BLaER1 (cell line): ENCODE results near the gene IL18BP.
A peak's percentile ranks its signal among the peaks of the same experiment; 100 is the strongest.

ENCODE experiments used
- H3K27ac ChIP-seq: shearing (Covaris generic); formaldehyde crosslinking; 2 replicates; pipeline ENCODE4 v1.8.1; 2022
- H3K27me3 ChIP-seq: shearing (Covaris generic); formaldehyde crosslinking; 2 replicates; pipeline ENCODE4 v1.8.1; 2022
- H3K36me3 ChIP-seq: shearing (Covaris generic); formaldehyde crosslinking; 2 replicates; pipeline ENCODE4 v1.8.1; 2022
- H3K4me1 ChIP-seq: shearing (Covaris generic); formaldehyde crosslinking; 2 replicates; pipeline ENCODE4 v1.8.1; 2022
- H3K4me2 ChIP-seq: shearing (Covaris generic); formaldehyde crosslinking; 2 replicates; pipeline ENCODE4 v1.8.1; 2022
- H3K4me3 ChIP-seq: shearing (Covaris generic); formaldehyde crosslinking; 2 replicates; pipeline ENCODE4 v1.8.1; 2022
- H3K9ac ChIP-seq: shearing (Covaris generic); formaldehyde crosslinking; 2 replicates; pipeline ENCODE4 v1.8.1; 2022
- H3K9me3 ChIP-seq: shearing (Covaris generic); formaldehyde crosslinking; 2 replicates; pipeline ENCODE4 v1.8.1; 2022
- H4K20me1 ChIP-seq: shearing (Covaris generic); formaldehyde crosslinking; 2 replicates; pipeline ENCODE4 v1.8.1; 2022
- Cebpa-rat ChIP-seq: shearing (Covaris generic); IDR thresholded peaks from 2 replicates; pipeline ENCODE4 v1.8.1; 2022

IL18BP gene

DNA sequence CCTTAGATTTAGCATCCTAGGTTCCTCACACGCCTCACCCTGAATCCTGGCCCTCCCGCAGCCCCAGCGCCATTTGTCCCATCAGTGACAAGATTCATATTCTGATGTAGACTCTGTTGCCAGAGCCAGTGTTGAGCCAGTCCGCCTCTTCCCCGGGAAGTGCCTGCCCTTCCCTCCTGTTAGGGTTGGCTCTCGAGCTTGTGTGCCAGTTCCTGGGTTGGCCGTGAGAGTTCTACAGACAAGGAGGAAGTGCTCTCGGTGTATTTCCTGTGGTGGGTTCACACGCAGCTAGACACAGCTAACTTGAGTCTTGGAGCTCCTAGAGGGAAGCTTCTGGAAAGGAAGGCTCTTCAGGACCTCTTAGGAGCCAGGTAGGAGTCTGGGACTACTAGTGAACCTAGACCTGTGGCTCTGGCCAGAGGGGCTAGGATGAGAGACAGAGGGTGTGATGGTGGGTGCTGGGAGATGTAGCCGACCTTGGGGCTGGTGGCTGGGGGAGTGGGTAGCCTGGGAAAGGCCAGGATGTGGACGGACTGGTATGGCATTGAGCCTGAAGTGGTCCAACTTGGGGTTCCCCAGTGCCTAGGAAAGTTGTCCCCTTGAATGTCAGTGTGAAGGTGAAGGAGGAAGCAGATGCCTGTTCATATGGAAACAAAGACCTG, at the start of gene IL18BP:
IL18BP (plus strand) TSS at position 261 of the 662 bp plus-strand sequence. CDS start 1,076 bp downstream, outside the sequence.
- H4K20me1 ChIP-seq = peaks cover 30% of the 10 kb centered on the region
- H3K27ac ChIP-seq = peak within 1 kb of the TSS; percentile 71
- H3K27me3 ChIP-seq = no peaks in the 10 kb centered on the region
- H3K4me2 ChIP-seq = peak within 1 kb of the TSS; percentile 66
- no peak for TF ChIP-seq Cebpa-rat
- H3K4me1 ChIP-seq = peaks cover 21% of the 10 kb centered on the region
- peaks cover 4% of the 10 kb centered on the region; the same call in 1 of the 2 replicates for H3K9me3 ChIP-seq
- H3K36me3 ChIP-seq = peaks cover 60% of the 10 kb centered on the region
- H3K9ac ChIP-seq = no peak within 1 kb of the TSS
- no peak within 1 kb of the TSS; the same call in 1 of the 2 replicates for H3K4me3 ChIP-seq

DNA sequence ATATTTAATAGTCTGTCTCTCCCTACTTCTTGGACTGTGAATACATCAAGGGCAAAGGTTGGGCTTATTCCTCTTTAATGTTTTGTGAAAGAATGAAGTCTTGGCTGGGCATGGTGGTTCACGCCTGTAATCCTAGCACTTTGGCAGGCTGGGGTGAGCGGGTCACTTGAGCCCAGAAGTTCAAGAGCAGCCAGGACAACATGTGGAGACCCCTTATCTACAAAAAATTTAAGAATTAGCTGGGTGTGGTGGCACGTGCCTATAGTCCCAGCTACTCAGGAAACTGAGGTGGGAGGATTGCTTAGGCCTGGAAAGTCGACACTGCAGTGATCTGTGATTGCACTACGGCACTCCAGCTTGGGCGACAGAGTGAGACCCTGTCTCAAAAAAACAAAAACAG, 49.7 kb upstream of the IL18BP start:
- Histone ChIP-seq H3K27me3 (no peaks in the 10 kb centered on the region), H3K36me3 (0 out of 2 replicates have a peak, but pooled peaks cover 26% of the 10 kb centered on the region), H3K4me1 (peaks cover 22% of the 10 kb centered on the region), H3K27ac (no peak overlapping the region), H4K20me1 (peaks cover 12% of the 10 kb centered on the region), H3K4me2 (no peak overlapping the region), H3K4me3 (no peak overlapping the region), H3K9ac (no peak overlapping the region), H3K9me3 (no peaks in the 10 kb centered on the region)
- TF ChIP-seq Cebpa-rat = no peak

DNA sequence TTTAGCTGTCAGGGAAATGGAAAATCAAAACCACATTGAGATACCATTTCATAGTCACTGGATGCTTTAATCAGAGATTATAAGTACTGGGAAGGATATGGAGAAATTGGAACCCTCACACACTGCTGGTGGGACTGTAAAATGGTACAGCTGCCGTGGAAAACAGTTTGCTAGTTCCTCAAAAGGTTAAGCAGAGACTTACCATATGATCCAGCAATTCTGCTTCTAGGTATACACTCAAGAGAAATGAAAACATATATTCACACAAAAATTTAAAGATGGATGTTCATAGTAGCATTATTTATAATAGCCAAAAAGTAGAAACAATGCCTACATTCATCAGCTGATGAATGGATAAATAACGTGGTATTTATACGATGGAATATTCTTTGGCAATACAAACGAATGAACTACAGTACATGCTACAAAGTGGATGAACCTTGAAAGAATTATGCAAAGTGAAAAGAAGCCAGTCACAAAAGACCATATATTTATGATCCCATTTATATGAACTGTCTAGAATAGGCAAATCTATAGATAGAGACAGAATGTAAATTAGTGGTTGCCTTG, 46.9 kb upstream of the IL18BP start:
- Histone ChIP-seq H3K9me3 (no peaks in the 10 kb centered on the region), H3K4me1 (peaks cover 16% of the 10 kb centered on the region), H3K9ac (no peak overlapping the region), H3K27ac (no peak overlapping the region), H3K4me3 (no peak overlapping the region), H3K4me2 (no peak overlapping the region), H4K20me1 (peaks cover 15% of the 10 kb centered on the region), H3K27me3 (no peaks in the 10 kb centered on the region), H3K36me3 (0 out of 2 replicates have a peak, but pooled peaks cover 9% of the 10 kb centered on the region)
- no peak for TF ChIP-seq Cebpa-rat

DNA sequence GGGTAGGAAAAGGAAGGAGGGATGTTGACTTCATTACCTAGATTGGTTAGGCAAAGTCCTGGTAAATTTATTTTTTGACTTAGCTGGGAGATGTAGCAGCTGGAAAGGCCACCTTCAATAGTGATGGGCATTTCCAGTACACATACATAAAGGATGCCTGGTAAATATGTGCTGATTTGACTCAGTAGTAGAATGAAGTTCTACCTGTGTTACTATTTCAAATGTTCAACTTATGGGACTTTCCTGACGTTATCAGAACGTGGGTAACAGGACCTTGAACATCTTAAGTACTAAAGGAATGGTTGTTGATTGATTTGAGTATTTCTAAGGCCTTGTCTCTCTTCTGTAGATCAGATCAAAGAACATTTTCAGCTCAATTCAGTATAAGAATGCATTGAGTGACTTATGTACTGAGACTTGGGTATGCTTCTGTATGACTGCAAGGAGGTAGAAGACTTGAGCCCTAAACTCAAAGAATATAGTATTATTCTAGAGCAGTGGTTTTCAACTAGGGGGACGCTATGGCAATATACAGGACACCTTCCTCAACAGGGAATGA, 42.7 kb upstream of the IL18BP start:
- H3K9me3 ChIP-seq = peaks cover 8% of the 10 kb centered on the region
- no peak overlapping the region for H3K4me2 ChIP-seq
- H3K27me3 ChIP-seq = no peaks in the 10 kb centered on the region
- peaks cover 16% of the 10 kb centered on the region for H4K20me1 ChIP-seq
- H3K27ac ChIP-seq = no peak overlapping the region
- no peak for TF ChIP-seq Cebpa-rat
- no peaks in the 10 kb centered on the region for H3K4me1 ChIP-seq
- H3K9ac ChIP-seq = no peak overlapping the region
- no peak overlapping the region for H3K4me3 ChIP-seq
- peaks cover 15% of the 10 kb centered on the region for H3K36me3 ChIP-seq

DNA sequence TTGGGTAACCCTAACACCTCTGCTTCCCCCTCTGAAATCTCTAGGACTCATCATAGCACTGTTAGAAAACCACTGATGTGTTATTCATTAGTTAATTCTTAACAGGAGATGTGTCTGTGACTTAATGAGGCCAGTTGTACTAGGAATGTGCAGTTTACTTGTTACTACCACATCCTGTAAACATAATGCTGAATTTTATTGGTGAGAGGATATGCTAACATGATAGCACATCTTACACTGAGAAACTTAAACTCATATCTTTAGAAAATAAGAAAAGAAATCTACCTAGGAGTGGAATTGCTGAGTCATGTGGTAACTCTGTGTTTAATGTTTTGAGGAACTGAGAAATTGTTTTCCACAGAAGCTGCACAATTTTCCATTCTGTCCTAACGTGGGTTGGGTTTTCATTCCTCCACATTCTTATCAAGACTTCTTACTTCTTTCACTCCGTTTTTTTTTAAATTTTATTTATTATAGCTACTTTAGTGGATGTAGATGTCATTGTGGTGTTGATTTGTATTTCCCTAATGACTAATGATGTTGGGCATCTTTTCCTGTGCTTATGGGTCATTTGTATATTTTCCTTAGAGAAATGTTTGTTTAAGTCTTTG, 36.2 kb upstream of the IL18BP start:
- TF ChIP-seq Cebpa-rat = no peak
- Histone ChIP-seq H4K20me1 (no peaks in the 10 kb centered on the region), H3K36me3 (peaks cover 58% of the 10 kb centered on the region), H3K9me3 (peaks cover 18% of the 10 kb centered on the region), H3K4me3 (no peak overlapping the region), H3K27ac (0 out of 2 replicates have a peak overlapping the region, but pooled peaks have one; percentile 1), H3K27me3 (no peaks in the 10 kb centered on the region), H3K4me2 (peak overlapping the region; percentile 7; the same call in 1 of the 2 replicates), H3K9ac (no peak overlapping the region), H3K4me1 (peaks cover 9% of the 10 kb centered on the region)

DNA sequence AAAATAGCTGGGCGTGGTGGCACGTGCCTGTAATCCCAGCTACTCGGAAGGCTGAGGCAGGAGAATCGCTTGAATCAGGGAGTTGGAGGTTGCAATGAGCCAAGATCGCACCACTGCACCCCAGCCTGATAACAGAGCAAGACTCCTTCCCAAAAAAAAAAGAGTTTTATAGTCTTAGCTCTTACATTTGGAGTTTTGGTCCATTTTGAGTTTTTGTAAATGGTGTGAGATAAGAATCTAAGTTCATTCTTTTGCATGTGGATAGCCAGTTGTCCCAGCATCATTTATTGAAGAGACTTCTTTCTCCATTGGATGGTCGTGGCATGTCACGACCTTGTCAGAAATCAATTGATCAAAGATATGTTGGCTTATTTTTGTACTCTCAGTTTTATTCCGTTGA, 35.2 kb upstream of the IL18BP start:
- Histone ChIP-seq H3K4me2 (no peak overlapping the region), H3K36me3 (peaks cover 65% of the 10 kb centered on the region), H3K4me1 (peaks cover 9% of the 10 kb centered on the region), H3K4me3 (no peak overlapping the region), H3K9ac (no peak overlapping the region), H3K9me3 (peaks cover 18% of the 10 kb centered on the region), H4K20me1 (no peaks in the 10 kb centered on the region), H3K27me3 (no peaks in the 10 kb centered on the region), H3K27ac (no peak overlapping the region)
- TF ChIP-seq Cebpa-rat = no peak

DNA sequence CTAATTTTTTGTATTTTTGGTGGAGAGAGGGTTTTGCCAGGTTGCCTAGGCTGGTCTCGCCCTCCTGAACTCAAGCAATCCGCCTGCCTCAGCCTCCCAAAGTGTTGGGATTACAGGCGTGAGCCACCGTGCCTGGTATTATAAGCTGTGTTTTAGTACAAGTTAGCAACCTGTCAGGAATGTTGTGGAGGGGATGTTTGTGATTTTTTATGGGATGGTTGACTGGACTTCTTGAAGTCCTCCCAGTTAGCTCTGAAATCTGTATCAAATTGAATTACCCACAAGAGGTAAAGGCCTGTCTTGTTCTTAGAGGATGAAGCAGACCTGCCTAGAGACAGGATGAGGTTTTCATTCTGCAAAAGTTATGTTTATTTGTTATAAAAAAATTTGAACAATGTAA, 34.1 kb upstream of the IL18BP start:
- Histone ChIP-seq H3K36me3 (peaks cover 70% of the 10 kb centered on the region), H3K4me3 (no peak overlapping the region), H3K4me2 (no peak overlapping the region), H3K27me3 (no peaks in the 10 kb centered on the region), H3K9me3 (peaks cover 18% of the 10 kb centered on the region), H4K20me1 (no peaks in the 10 kb centered on the region), H3K27ac (no peak overlapping the region), H3K4me1 (peaks cover 9% of the 10 kb centered on the region), H3K9ac (no peak overlapping the region)
- no peak for TF ChIP-seq Cebpa-rat

DNA sequence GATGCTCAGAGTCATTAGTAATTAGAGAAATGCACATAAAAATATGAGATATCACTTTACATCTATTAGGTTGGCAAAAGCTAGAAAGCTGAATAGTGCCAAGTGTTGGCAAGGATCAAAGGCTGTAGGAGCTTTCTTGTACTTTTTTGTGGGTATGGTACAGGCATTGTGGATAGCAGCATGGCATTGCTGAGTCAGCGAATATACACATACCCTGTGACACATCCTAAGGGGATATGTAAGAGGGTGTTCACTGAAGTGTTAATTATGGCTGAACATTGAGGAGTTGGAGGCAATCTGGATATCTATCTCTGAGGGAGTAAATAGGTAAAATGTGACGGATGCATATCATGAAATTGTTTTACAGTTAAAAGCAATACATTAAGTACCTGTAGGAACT, 27.0 kb upstream of the IL18BP start:
- no peak overlapping the region for H3K9ac ChIP-seq
- H3K36me3 ChIP-seq = peaks cover 41% of the 10 kb centered on the region
- no peaks in the 10 kb centered on the region for H3K27me3 ChIP-seq
- H3K27ac ChIP-seq = no peak overlapping the region
- no peaks in the 10 kb centered on the region for H3K4me1 ChIP-seq
- H4K20me1 ChIP-seq = no peaks in the 10 kb centered on the region
- no peaks in the 10 kb centered on the region for H3K9me3 ChIP-seq
- no peak overlapping the region for H3K4me3 ChIP-seq
- H3K4me2 ChIP-seq = no peak overlapping the region
- no peak for TF ChIP-seq Cebpa-rat

DNA sequence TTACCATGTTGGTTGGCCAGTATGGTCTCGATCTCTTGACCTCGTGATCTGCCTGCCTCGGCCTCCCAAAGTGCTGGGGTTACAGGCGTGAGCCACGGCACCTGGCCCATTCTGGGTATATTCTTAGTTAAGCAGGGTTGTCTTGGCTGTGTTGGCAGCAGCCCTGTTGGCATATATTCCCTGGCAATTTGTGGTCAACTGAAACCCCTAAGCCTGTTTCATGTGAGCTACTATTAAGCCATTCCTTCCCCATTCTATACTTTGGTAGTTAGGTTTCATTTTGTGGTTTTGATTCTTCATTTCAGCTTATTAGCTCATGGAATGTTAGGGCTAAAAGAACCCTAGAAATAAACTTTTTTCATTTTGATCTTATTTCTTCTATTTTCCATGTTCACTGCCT, 22.2 kb upstream of the IL18BP start:
- no peak overlapping the region for H3K4me3 ChIP-seq
- no peak overlapping the region for H3K9ac ChIP-seq
- no peaks in the 10 kb centered on the region for H3K27me3 ChIP-seq
- no peaks in the 10 kb centered on the region for H3K9me3 ChIP-seq
- no peak overlapping the region for H3K27ac ChIP-seq
- TF ChIP-seq Cebpa-rat = no peak
- H3K4me1 ChIP-seq = no peaks in the 10 kb centered on the region
- H3K4me2 ChIP-seq = no peak overlapping the region
- H4K20me1 ChIP-seq = no peaks in the 10 kb centered on the region
- H3K36me3 ChIP-seq = peaks cover 31% of the 10 kb centered on the region

DNA sequence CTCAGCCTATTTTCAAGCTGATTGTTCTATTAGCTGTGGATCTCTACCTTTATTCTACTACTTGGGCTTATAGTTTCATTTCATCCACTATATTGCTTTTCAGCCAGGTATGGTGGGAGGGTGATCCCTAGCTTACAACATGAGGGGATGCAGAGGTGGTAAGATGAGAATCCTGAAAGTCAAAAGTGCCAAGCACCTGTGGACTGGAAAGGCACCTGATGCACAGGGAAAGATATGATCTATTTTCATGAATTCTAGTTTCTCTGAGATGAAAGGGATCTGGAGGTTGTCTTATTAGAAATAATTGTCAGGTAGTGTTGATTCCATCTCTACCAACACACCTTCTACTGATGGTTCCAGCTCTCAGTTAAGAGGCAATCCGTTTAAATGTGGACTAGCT, 21.6 kb upstream of the IL18BP start:
- no peak overlapping the region for H3K9ac ChIP-seq
- H3K27me3 ChIP-seq = no peaks in the 10 kb centered on the region
- no peak overlapping the region for H3K4me3 ChIP-seq
- peaks cover 28% of the 10 kb centered on the region for H3K36me3 ChIP-seq
- H3K9me3 ChIP-seq = no peaks in the 10 kb centered on the region
- no peak overlapping the region for H3K27ac ChIP-seq
- no peaks in the 10 kb centered on the region for H3K4me1 ChIP-seq
- H4K20me1 ChIP-seq = no peaks in the 10 kb centered on the region
- no peak overlapping the region for H3K4me2 ChIP-seq
- TF ChIP-seq Cebpa-rat = no peak
